Activated naive CD8-positive, alpha-beta T cell treated with anti-CD3 and anti-CD28 coated beads, Interleukin-2, amount 10 ng/mL, durations not matched to agents 7 days and 5 days (primary cell): ENCODE data around the gene PRDM16. TPM values are rescaled to one million over a fixed set of nuclear protein-coding genes. Genes with fewer than 3 reads are reported as not detected.

Experiments used
- ATAC-seq: fragments of 150-1000 bp; cut with Tn5 transposase; one replicate; pipeline ENCODE4 v1.10.0; 2021; ENCODE audit warnings: low read depth, moderate library complexity
- POLR2A ChIA-PET: fragments of 350-600 bp; sonication (Branson Sonifier 250); formaldehyde crosslinking; loops from one replicate; lab custom pipeline; 2021; ENCODE audit warnings: antibody characterized with exemption; lab: Charles Lee
- DNase-seq: peaks from one replicate; pipeline ENCODE4 v3.0.0; 2021
- H3K27ac Mint-ChIP-seq: one replicate; pipeline ENCODE4 v1.8.0; 2022; ENCODE audit warnings: mild to moderate bottlenecking, mixed read lengths
- H3K27me3 Mint-ChIP-seq: one replicate; pipeline ENCODE4 v1.8.0; 2022; ENCODE audit warnings: mild to moderate bottlenecking, moderate library complexity, mixed read lengths
- H3K36me3 Mint-ChIP-seq: one replicate; pipeline ENCODE4 v1.8.0; 2021; ENCODE audit warnings: mild to moderate bottlenecking, mixed read lengths
- H3K4me1 Mint-ChIP-seq: one replicate; pipeline ENCODE4 v1.8.0; 2021; ENCODE audit warnings: mixed read lengths
- H3K4me3 Mint-ChIP-seq: one replicate; pipeline ENCODE4 v1.8.0; 2022; ENCODE audit warnings: mild to moderate bottlenecking, moderate library complexity, mixed read lengths
- H3K9me3 Mint-ChIP-seq: one replicate; pipeline ENCODE4 v1.8.0; 2021; ENCODE audit warnings: mixed read lengths
- total RNA-seq, 2 experiments: library from RNA; stranded (reverse); gene quantifications; one replicate each; pipeline ENCODE4 v1.2.3, GENCODE V29; 2021

The PRDM16 gene
- total RNA-seq, 2 experiments from 2014 or later: not detected

DNA sequence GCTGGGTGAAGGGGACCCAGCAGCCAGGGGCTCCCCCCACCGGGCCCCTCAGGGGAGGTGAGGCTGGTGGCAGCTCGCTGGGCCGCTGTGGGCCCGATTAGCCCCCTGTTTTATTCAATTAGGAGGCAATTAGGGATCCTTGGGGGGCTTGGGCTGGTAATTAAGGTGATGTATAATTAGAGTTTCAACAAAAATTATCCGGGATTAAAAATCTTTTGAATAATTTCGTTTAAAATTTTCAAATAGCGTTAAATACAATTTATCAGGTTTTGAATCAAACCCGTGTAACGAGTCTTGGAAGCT lies 4.1 kb downstream of the PRDM16 start:
- H3K27me3 Mint-ChIP-seq: peaks cover 44% of the 10 kb centered on the region
- H3K27ac Mint-ChIP-seq: no peak overlapping the region
- ATAC-seq (no peak), DNase-seq (no peak)
- peaks cover 2% of the 10 kb centered on the region for H3K4me1 Mint-ChIP-seq
- H3K9me3 Mint-ChIP-seq: no peaks in the 10 kb centered on the region
- no peak overlapping the region for H3K4me3 Mint-ChIP-seq
- POLR2A ChIA-PET: no interaction called here
- H3K36me3 Mint-ChIP-seq: no peaks in the 10 kb centered on the region

GRCh38 chr1:3073489-3074296 lies 4.7 kb downstream of the PRDM16 start:
- Mint-ChIP-seq H3K9me3 (no peaks in the 10 kb centered on the region), H3K4me3 (no peak overlapping the region), H3K36me3 (no peaks in the 10 kb centered on the region), H3K27me3 (peaks cover 41% of the 10 kb centered on the region), H3K27ac (no peak overlapping the region), H3K4me1 (peaks cover 6% of the 10 kb centered on the region)
- ATAC-seq (no peak), DNase-seq (no peak)
- POLR2A ChIA-PET: no interaction called here

- no peak overlapping the region for H3K4me3 Mint-ChIP-seq
- no peaks in the 10 kb centered on the region for H3K36me3 Mint-ChIP-seq
- H3K27ac Mint-ChIP-seq: no peak overlapping the region
- H3K4me1 Mint-ChIP-seq: peaks cover 4% of the 10 kb centered on the region
- H3K27me3 Mint-ChIP-seq: peaks cover 37% of the 10 kb centered on the region
- POLR2A ChIA-PET: no interaction called here
- no peak for ATAC-seq
- no peak for DNase-seq
- no peaks in the 10 kb centered on the region for H3K9me3 Mint-ChIP-seq
Measured at GRCh38 chr1:3074297-3074741, 5.3 kb downstream of the PRDM16 start.

- DNase-seq (no peak), ATAC-seq (no peak)
- Mint-ChIP-seq H3K27me3 (peaks cover 37% of the 10 kb centered on the region), H3K36me3 (no peaks in the 10 kb centered on the region), H3K27ac (no peak overlapping the region), H3K4me1 (peaks cover 4% of the 10 kb centered on the region), H3K4me3 (no peak overlapping the region), H3K9me3 (no peaks in the 10 kb centered on the region)
- POLR2A ChIA-PET: no interaction called here
Measured at GRCh38 chr1:3074800-3075199, 5.8 kb downstream of the PRDM16 start.

DNA sequence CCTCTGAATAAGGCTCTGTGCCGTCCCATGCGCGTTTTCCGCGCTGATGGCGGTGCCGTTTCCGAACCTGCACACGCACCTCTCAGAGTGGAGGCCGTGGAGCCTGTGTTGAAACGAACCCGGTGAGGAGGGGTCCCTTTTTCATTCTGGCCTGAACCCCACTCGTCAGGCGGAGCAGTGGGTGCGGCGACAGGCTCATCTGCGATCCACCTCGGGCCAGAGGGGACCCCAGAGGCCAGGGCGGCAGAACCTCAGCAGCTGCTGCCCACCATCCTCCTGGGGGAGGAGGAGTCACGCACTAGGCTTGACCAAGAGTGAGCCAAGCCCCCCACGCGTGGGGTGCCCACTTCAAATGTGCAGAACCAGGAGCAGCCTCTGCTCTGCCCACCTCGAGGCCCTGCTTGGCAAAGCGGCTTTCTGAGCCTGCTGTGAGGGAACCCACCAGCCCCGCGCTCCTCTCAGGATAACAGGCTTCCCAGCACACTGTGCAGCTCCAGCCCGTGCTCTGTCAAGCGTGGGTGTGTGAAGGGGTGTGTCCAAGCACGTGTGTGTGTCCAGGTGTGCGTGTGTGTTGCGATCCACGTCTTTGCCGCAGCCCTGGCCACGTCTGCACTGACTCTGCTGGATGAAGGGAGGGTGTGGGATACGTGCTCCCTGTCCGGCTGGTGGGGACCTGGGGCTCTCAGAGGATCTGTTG lies 6.8 kb downstream of the PRDM16 start:
- Mint-ChIP-seq H3K27me3 (peaks cover 37% of the 10 kb centered on the region), H3K27ac (no peak overlapping the region), H3K4me1 (peaks cover 4% of the 10 kb centered on the region), H3K36me3 (no peaks in the 10 kb centered on the region), H3K9me3 (no peaks in the 10 kb centered on the region), H3K4me3 (no peak overlapping the region)
- no peak for ATAC-seq
- DNase-seq: no peak
- POLR2A ChIA-PET: no interaction called here

DNA sequence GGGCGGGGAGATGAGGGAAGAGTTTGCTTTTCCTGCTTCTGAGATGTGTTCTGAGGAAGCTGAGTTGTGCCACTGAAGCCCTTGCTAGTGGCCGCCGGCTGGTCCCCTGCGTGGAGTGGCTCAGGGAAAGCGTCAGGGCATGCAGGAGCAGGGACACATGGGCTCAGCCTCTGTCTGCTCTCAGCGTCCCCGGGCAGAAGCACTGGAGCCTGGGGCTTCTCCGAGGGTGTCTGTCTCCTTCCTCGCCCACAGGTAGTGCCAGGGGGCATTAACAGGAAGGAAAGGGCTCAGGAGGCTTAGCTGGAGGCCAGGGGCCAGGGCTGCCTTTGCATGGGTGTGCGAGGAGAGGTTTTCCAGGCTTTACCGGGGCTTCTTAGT lies 7.3 kb downstream of the PRDM16 start:
- Mint-ChIP-seq H3K4me3 (no peak overlapping the region), H3K27ac (no peak overlapping the region), H3K9me3 (no peaks in the 10 kb centered on the region), H3K36me3 (no peaks in the 10 kb centered on the region), H3K4me1 (peaks cover 4% of the 10 kb centered on the region), H3K27me3 (peaks cover 35% of the 10 kb centered on the region)
- no peak for DNase-seq
- POLR2A ChIA-PET: no interaction called here
- ATAC-seq: no peak

DNA sequence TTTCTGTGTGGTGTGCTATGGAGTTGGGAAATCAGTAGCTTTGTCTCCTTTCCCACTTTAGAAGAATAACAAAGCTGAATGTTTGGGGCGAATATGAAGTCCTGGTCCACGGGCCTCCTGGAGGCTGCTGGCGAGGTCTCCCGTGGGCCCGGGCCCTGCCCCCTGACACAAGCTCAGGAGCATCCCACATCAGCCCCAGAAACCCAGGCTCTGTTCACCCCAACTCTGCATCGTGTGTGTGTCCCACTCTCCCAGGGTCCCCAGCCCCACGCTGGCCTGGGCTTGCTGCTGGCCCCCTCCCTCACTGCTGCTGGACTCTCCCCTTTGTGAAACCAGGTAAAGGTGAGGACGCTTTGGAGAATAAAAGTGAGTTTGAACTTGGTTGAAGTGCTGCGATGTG lies 8.1 kb downstream of the PRDM16 start:
- Mint-ChIP-seq H3K27me3 (peaks cover 28% of the 10 kb centered on the region), H3K4me1 (peaks cover 4% of the 10 kb centered on the region), H3K4me3 (no peak overlapping the region), H3K27ac (no peak overlapping the region), H3K9me3 (no peaks in the 10 kb centered on the region), H3K36me3 (no peaks in the 10 kb centered on the region)
- ATAC-seq (no peak), DNase-seq (no peak)
- POLR2A ChIA-PET: no interaction called here

DNA sequence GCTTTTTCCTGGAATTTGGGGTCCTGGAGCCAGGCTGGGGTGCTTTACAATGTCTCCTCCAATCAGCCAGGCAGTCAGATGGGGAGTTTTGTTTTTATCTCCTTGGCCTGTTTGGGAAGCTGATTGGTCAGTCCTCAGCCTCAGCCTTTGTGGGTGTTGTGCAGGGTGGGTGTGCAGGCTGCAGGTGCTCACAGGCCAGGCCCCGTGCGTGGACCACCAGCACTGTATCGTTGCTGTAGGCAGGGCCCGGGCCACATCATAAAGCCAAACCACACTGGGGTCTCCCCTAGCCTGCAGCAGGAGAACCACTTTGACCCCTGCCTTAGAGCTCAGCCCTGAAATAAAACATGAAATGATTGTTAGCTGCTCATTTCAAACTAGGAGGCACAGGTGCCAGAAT lies 8.6 kb downstream of the PRDM16 start:
- H3K4me1 Mint-ChIP-seq: peaks cover 4% of the 10 kb centered on the region
- H3K27ac Mint-ChIP-seq: no peak overlapping the region
- no peak for ATAC-seq
- H3K27me3 Mint-ChIP-seq: peaks cover 24% of the 10 kb centered on the region
- H3K4me3 Mint-ChIP-seq: no peak overlapping the region
- POLR2A ChIA-PET: no interaction called here
- no peaks in the 10 kb centered on the region for H3K36me3 Mint-ChIP-seq
- no peak for DNase-seq
- no peaks in the 10 kb centered on the region for H3K9me3 Mint-ChIP-seq

DNA sequence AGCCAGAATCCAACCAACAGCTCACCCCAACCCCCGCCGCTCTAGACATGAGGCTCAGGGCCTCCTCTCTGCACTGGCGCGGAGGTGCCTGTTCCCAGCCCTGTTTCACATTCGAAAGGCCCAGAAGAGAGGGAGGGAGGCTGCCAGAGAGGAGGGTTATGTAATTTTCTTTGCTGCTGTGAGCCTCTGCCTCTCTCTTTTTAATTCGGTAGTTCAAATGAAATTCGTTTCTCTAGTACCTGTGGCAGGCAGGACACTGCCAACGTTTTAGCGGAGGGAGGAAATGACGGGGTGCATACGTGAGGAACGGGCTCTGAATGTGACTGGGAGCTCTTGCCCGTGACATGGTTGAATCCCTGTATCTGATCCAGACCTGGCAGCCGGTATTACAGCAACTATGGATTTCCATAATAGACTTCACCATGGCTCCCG lies 9.4 kb downstream of the PRDM16 start:
- H3K9me3 Mint-ChIP-seq: no peaks in the 10 kb centered on the region
- ATAC-seq (no peak), DNase-seq (no peak)
- POLR2A ChIA-PET: no interaction called here
- H3K27me3 Mint-ChIP-seq: peaks cover 24% of the 10 kb centered on the region
- no peaks in the 10 kb centered on the region for H3K36me3 Mint-ChIP-seq
- no peak overlapping the region for H3K4me3 Mint-ChIP-seq
- no peak overlapping the region for H3K27ac Mint-ChIP-seq
- H3K4me1 Mint-ChIP-seq: peaks cover 4% of the 10 kb centered on the region

DNA sequence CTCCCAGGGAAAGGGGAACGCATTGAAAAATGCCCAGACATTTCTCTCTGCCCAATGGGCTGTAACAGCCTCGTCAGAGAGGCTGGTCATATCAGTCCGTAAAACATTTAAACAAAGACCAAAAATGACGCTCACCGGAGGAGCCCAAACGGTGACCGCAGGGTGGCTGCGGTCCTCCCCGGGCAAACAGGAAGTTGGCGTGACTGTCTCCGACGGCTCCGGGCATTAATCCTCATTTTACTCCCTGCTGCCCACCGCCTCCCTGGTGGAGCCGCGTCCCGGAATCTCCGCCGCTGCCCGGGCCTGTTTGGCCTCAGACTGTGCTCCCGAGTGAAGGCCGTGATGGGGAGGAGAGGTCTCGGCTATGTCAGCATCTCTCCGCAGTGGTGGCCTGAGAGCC lies 9.9 kb downstream of the PRDM16 start:
- H3K27me3 Mint-ChIP-seq: peaks cover 24% of the 10 kb centered on the region
- POLR2A ChIA-PET: no interaction called here
- DNase-seq (no peak), ATAC-seq (no peak)
- no peaks in the 10 kb centered on the region for H3K9me3 Mint-ChIP-seq
- H3K4me1 Mint-ChIP-seq: peaks cover 4% of the 10 kb centered on the region
- no peak overlapping the region for H3K27ac Mint-ChIP-seq
- H3K36me3 Mint-ChIP-seq: no peaks in the 10 kb centered on the region
- H3K4me3 Mint-ChIP-seq: no peak overlapping the region

DNA sequence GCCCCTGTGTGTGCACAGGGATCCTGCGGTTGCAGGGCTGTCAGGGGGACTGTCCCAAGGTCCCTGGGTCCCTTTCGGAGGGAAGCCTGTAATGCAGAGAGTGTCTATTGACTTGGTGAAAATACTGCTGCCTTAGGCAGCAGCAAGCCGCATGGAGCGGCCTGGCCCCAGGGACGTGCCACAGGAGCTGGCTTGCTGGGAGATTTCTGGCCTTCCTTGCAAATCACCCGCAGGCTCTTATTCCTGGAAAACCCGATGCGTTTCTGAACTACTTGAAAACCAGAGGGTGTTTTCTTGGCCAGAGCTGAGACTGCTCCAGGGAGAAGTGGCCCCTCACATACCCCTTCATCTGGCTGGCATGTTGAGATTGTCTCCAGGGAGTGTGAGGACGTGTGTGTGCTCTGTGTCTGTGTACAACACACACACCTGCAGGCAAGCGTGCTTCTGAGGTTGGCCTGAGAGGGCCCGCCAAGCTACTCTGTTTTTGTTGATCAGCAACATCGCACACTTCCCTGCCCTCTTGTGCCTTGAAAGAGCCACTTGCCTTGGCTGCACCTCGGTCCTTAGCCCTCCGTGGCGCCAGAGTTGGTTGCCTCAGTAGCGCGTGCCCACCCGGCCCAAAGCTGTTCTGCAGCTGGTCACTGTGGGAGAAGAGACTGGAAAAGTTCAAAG lies 10.5 kb downstream of the PRDM16 start:
- POLR2A ChIA-PET: no interaction called here
- H3K4me1 Mint-ChIP-seq: peaks cover 4% of the 10 kb centered on the region
- no peaks in the 10 kb centered on the region for H3K9me3 Mint-ChIP-seq
- ATAC-seq (no peak), DNase-seq (no peak)
- H3K27me3 Mint-ChIP-seq: peaks cover 18% of the 10 kb centered on the region
- no peak overlapping the region for H3K27ac Mint-ChIP-seq
- H3K36me3 Mint-ChIP-seq: no peaks in the 10 kb centered on the region
- no peak overlapping the region for H3K4me3 Mint-ChIP-seq

GRCh38 chr1:3080053-3080955 lies 11.3 kb downstream of the PRDM16 start:
- no peaks in the 10 kb centered on the region for H3K36me3 Mint-ChIP-seq
- peaks cover 4% of the 10 kb centered on the region for H3K4me1 Mint-ChIP-seq
- POLR2A ChIA-PET: no interaction called here
- ATAC-seq (no peak), DNase-seq (no peak)
- H3K27me3 Mint-ChIP-seq: peaks cover 11% of the 10 kb centered on the region
- H3K4me3 Mint-ChIP-seq: no peak overlapping the region
- no peak overlapping the region for H3K27ac Mint-ChIP-seq
- H3K9me3 Mint-ChIP-seq: no peaks in the 10 kb centered on the region

DNA sequence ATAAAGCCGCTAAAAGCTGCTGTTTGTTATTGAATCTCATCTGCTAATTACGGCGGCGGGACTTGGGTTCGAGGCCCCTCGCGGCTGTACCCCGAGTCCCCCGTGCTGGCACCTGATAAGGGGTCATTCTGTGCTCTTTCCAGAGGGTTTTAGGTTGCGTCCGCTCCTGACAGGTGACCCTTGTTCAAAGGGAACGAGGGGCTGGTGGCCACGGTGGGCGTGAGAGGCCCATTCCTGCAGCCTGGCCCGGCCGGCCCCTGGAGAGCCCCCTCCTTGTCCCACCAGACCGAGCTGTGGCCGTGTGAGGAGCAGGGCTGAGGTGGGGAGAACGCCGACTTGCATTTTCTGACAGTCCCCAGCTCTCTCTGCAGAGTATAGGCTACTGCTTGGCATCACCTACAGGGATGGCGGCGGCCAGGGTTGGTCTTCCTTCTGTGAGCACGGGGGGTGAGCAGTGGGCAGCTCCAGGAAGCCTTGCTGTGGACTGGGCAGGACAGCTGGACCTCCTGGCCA lies 12.2 kb downstream of the PRDM16 start:
- POLR2A ChIA-PET: no interaction called here
- no peak overlapping the region for H3K4me3 Mint-ChIP-seq

More for the DNA sequence above, 12.2 kb downstream of the PRDM16 start:
- DNase-seq: no peak
- no peak overlapping the region for H3K27ac Mint-ChIP-seq
- H3K27me3 Mint-ChIP-seq: peaks cover 8% of the 10 kb centered on the region
- no peaks in the 10 kb centered on the region for H3K9me3 Mint-ChIP-seq
- ATAC-seq: no peak
- H3K36me3 Mint-ChIP-seq: no peaks in the 10 kb centered on the region
- H3K4me1 Mint-ChIP-seq: peaks cover 4% of the 10 kb centered on the region
